IMR-90 (cell line): ENCODE measurements around the gene ZC3H15. TPM values are rescaled to one million over a fixed set of nuclear protein-coding genes. Genes with fewer than 3 reads are reported as not detected.

Experiments used
- ATAC-seq: fragments of 200-7000 bp; cut with Tn5 transposase; 2 replicates; pipeline ENCODE4 v1.9.1; 2020; ENCODE audit warnings: low read depth, mild to moderate bottlenecking, moderate library complexity
- BruUV-seq: library from RNA; stranded (reverse); fragments of 400-500 nt; replicated peaks from 2 replicates; lab custom pipeline; 2021; lab: Mats Ljungman, UMichigan
- CTCF ChIA-PET: fragments of 300-600 bp; formaldehyde crosslinking; extraction: SDS; loops from one replicate; lab custom pipeline; 2021; ENCODE audit warnings: antibody characterized with exemption; lab: Yijun Ruan, JAX
- POLR2A ChIA-PET: fragments of 300-600 bp; sonication (Branson Sonifier 250); formaldehyde crosslinking; loops from one replicate; lab custom pipeline; 2022; ENCODE audit warnings: antibody characterized with exemption; ENCODE audit not compliant: unreplicated experiment; lab: Charles Lee
- DNase-seq: peaks from one replicate; pipeline ENCODE4 v3.0.0; 2013
- H2AFZ ChIP-seq: replicated peaks from 2 replicates; pipeline ENCODE3; 2013; ENCODE audit warnings: low read length, mild to moderate bottlenecking; ENCODE audit not compliant: poor library complexity
- H2AK5ac ChIP-seq: 2 replicates; pipeline ENCODE4 v1.6.1; 2013; ENCODE audit warnings: low read depth, low read length, inconsistent platforms
- H2AK9ac ChIP-seq: replicated peaks from 2 replicates; pipeline ENCODE3; 2013; ENCODE audit warnings: mild to moderate bottlenecking, low read depth, low read length, moderate library complexity; ENCODE audit not compliant: poor library complexity
- H2BK120ac ChIP-seq: 2 replicates; pipeline ENCODE4 v1.6.1; 2013; ENCODE audit warnings: low read depth, low read length, inconsistent platforms
- H2BK15ac ChIP-seq: 3 replicates; pipeline ENCODE4 v1.6.1; 2013; ENCODE audit warnings: low read depth, low read length, inconsistent platforms
- H2BK20ac ChIP-seq: 2 replicates; pipeline ENCODE4 v1.6.1; 2013; ENCODE audit warnings: low read depth, mild to moderate bottlenecking, inconsistent platforms, low read length, moderate library complexity
- H2BK5ac ChIP-seq: 2 replicates; pipeline ENCODE4 v1.6.1; 2013; ENCODE audit warnings: mild to moderate bottlenecking, low read depth, low read length, inconsistent platforms; ENCODE audit not compliant: poor library complexity, severe bottlenecking
- H3K14ac ChIP-seq: replicated peaks from 2 replicates; pipeline ENCODE4 v1.6.1; 2013; ENCODE audit warnings: low read depth, low read length, inconsistent platforms
- H3K18ac ChIP-seq: 2 replicates; pipeline ENCODE4 v1.6.1; 2013; ENCODE audit warnings: low read depth, low read length, control low read depth
- H3K23ac ChIP-seq: 2 replicates; pipeline ENCODE4 v1.6.1; 2013; ENCODE audit warnings: low read depth, low read length, inconsistent platforms
- H3K27ac ChIP-seq: 2 replicates; pipeline ENCODE4 v1.5.1; 2013; ENCODE audit warnings: mild to moderate bottlenecking, control low read depth, low read length; ENCODE audit not compliant: insufficient read depth
- H3K27me3 ChIP-seq: 2 replicates; pipeline ENCODE4 v1.6.1; 2013; ENCODE audit warnings: low read length; ENCODE audit not compliant: control insufficient read depth, insufficient read depth
- H3K36me3 ChIP-seq: 2 replicates; pipeline ENCODE4 v1.6.1; 2013; ENCODE audit warnings: low read length, mixed read lengths; ENCODE audit not compliant: control insufficient read depth, insufficient read depth
- H3K4ac ChIP-seq: 2 replicates; pipeline ENCODE4 v1.6.1; 2013; ENCODE audit warnings: low read depth, low read length, inconsistent platforms
- H3K4me1 ChIP-seq: 2 replicates; pipeline ENCODE4 v1.6.1; 2013; ENCODE audit warnings: low read length, mixed read lengths; ENCODE audit not compliant: control insufficient read depth, insufficient read depth
- H3K4me2 ChIP-seq: 2 replicates; pipeline ENCODE4 v1.6.1; 2013; ENCODE audit warnings: low read depth, mild to moderate bottlenecking, control low read depth, low read length, moderate library complexity
- H3K4me3 ChIP-seq: 2 replicates; pipeline ENCODE4 v1.5.1; 2013; ENCODE audit warnings: low read depth, mild to moderate bottlenecking, control low read depth, low read length, moderate library complexity; ENCODE audit not compliant: insufficient read depth
- H3K56ac ChIP-seq: 2 replicates; pipeline ENCODE4 v1.6.1; 2013; ENCODE audit warnings: low read length, inconsistent platforms; ENCODE audit not compliant: insufficient read depth; ENCODE audit errors: extremely low read depth
- H3K79me1 ChIP-seq, 2 experiments: 2 replicates each; pipeline ENCODE4 v1.6.1; 2013; ENCODE audit warnings: low read length in 2 of 2, inconsistent platforms in 1 of 2, low read depth in 1 of 2
- H3K9ac ChIP-seq: 2 replicates; pipeline ENCODE4 v1.6.1; 2013; ENCODE audit warnings: low read depth, low read length, control low read depth
- H3K9me1 ChIP-seq: 2 replicates; pipeline ENCODE4 v1.6.1; 2013; ENCODE audit warnings: low read length, inconsistent platforms; ENCODE audit not compliant: insufficient read depth
- H3K9me3 ChIP-seq: 2 replicates; pipeline ENCODE4 v1.6.1; 2013; ENCODE audit warnings: low read length; ENCODE audit not compliant: control insufficient read depth, insufficient read depth
- H4K20me1 ChIP-seq: 2 replicates; pipeline ENCODE4 v1.6.1; 2013; ENCODE audit warnings: low read length, inconsistent platforms; ENCODE audit not compliant: insufficient read depth
- H4K5ac ChIP-seq: 2 replicates; pipeline ENCODE4 v1.6.1; 2013; ENCODE audit warnings: mild to moderate bottlenecking, low read depth, low read length, control low read depth
- H4K8ac ChIP-seq, 2 experiments: 2 replicates each; pipeline ENCODE4 v1.6.1; 2013; ENCODE audit warnings: low read depth in 2 of 2, low read length in 2 of 2, control low read depth in 1 of 2, inconsistent platforms in 1 of 2
- H4K91ac ChIP-seq: 2 replicates; pipeline ENCODE4 v1.6.1; 2013; ENCODE audit warnings: low read depth, low read length, inconsistent platforms; ENCODE audit not compliant: insufficient read depth
- BHLHE40 ChIP-seq: fragments of 150-350 bp; IDR thresholded peaks from 2 replicates; pipeline ENCODE4 v1.6.1; 2016; ENCODE audit warnings: mild to moderate bottlenecking, low read depth, low read length
- CEBPB ChIP-seq: IDR thresholded peaks from 2 replicates; pipeline ENCODE4 v1.6.1; 2012; ENCODE audit warnings: low read depth, low read length, improper control_type of control experiment
- MAZ ChIP-seq: IDR thresholded peaks from 2 replicates; pipeline ENCODE4 v1.6.1; 2012; ENCODE audit warnings: low read depth, mild to moderate bottlenecking, low read length, improper control_type of control experiment, moderate library complexity, borderline replicate concordance
- MXI1 ChIP-seq: IDR thresholded peaks from 2 replicates; pipeline ENCODE4 v1.6.1; 2012; ENCODE audit warnings: low read depth, mild to moderate bottlenecking, low read length, moderate library complexity, borderline replicate concordance
- NFE2L2 ChIP-seq: fragments of 150-350 bp; IDR thresholded peaks from 2 replicates; pipeline ENCODE4 v1.6.1; 2016; ENCODE audit warnings: low read depth, mild to moderate bottlenecking, low read length
- POLR2A ChIP-seq: IDR thresholded peaks from 2 replicates; pipeline ENCODE4 v1.6.1; 2012; ENCODE audit warnings: mild to moderate bottlenecking, low read depth, low read length
- RAD21 ChIP-seq: IDR thresholded peaks from 2 replicates; pipeline ENCODE4 v1.6.1; 2012; ENCODE audit warnings: low read length, improper control_type of control experiment
- RCOR1 ChIP-seq: IDR thresholded peaks from 2 replicates; pipeline ENCODE4 v1.6.1; 2012; ENCODE audit warnings: mild to moderate bottlenecking, low read length, improper control_type of control experiment; ENCODE audit not compliant: insufficient replicate concordance
- RFX5 ChIP-seq: IDR thresholded peaks from 2 replicates; pipeline ENCODE4 v1.8.0; 2012; ENCODE audit warnings: low read depth, mild to moderate bottlenecking, low read length, moderate library complexity
- SMC3 ChIP-seq: fragments of 150-350 bp; IDR thresholded peaks from 2 replicates; pipeline ENCODE4 v1.6.1; 2016; ENCODE audit warnings: low read depth, mild to moderate bottlenecking, antibody characterized with exemption, low read length, moderate library complexity
- USF2 ChIP-seq: fragments of 150-350 bp; IDR thresholded peaks from 2 replicates; pipeline ENCODE4 v1.6.1; 2017; ENCODE audit warnings: mild to moderate bottlenecking, antibody characterized with exemption, low read length, low read depth
- WGBS, 2 experiments: methylation state at CpG; one replicate each; pipeline versions ENCODE4 v1.1.5 to v1.1.7; 2013; ENCODE audit warnings: missing lambda C conversion rate in 2 of 2; ENCODE audit not compliant: insufficient read length in 1 of 2; ENCODE audit errors: extremely low coverage in 2 of 2; 5-methylcytosine and 5-hydroxymethylcytosine counted together
- dilution Hi-C: fragments of 300-500 bp; cut with HindIII; formaldehyde crosslinking; loops from one replicate; pipeline ENCODE4 v1.14.3; 2018; ENCODE audit warnings: low sequenced_read_pairs; ENCODE audit not compliant: unreplicated experiment
- in situ Hi-C: fragments of 300-500 bp; cut with MboI; formaldehyde crosslinking; loops from 3 replicates; pipeline ENCODE4 v1.14.3; 2019; ENCODE audit warnings: low sequenced_read_pairs, inconsistent platforms, mixed read lengths
- intact Hi-C: fragments of 100-400 bp; cut with micrococcal nuclease; formaldehyde crosslinking; loops from 2 replicates; pipeline ENCODE4 v1.10.0; 2022
- polyA plus RNA-seq, 3 experiments: library from polyadenylated mRNA; depleted of rRNA; stranded (reverse); fragments of >200 nt; gene quantifications; 2 replicates each; pipeline ENCODE4 v1.2.3, GENCODE V29; 2012; ENCODE audit warnings: low replicate concordance in 1 of 3
- total RNA-seq: library from RNA; depleted of rRNA; stranded (reverse); fragments of >200 nt; gene quantifications from 2 replicates; pipeline ENCODE4 v1.2.3, GENCODE V29; 2012

ZC3H15 gene
- total and polyA plus RNA-seq, 2 of the 4 experiments (the other 2 are of a cell fraction) = 22.9 to 47.4 TPM

GRCh38 chr2:186457908-186458307, 28.2 kb upstream of the ZC3H15 start:
- Histone ChIP-seq H3K4me1 (no peaks in the 10 kb centered on the region), H2AFZ (no peak overlapping the region), H3K9me3 (no peaks in the 10 kb centered on the region), H3K18ac (no peak overlapping the region), H3K9me1 (no peaks in the 10 kb centered on the region), H2BK120ac (no peak overlapping the region), H3K36me3 (no peaks in the 10 kb centered on the region), H3K79me1 (no peaks in the 10 kb centered on the region), H3K23ac (no peak overlapping the region), H3K9ac (no peak overlapping the region), H2BK15ac (no peak overlapping the region), H3K14ac (no peak overlapping the region), H2BK5ac (no peak overlapping the region), H3K4ac (no peak overlapping the region; the same call in 1 of the 2 replicates), H4K8ac (no peak overlapping the region), H3K27me3 (no peaks in the 10 kb centered on the region; the same call in 1 of the 2 replicates), H3K27ac (no peak overlapping the region), H2AK9ac (no peak overlapping the region), H4K5ac (no peak overlapping the region), H2BK20ac (no peak overlapping the region), H3K56ac (no peak overlapping the region), H4K20me1 (no peaks in the 10 kb centered on the region), H4K91ac (no peak overlapping the region), H2AK5ac (no peak overlapping the region), H3K4me2 (no peak overlapping the region), H3K4me3 (no peak overlapping the region)
- DNase-seq = no peak
- dilution Hi-C loops (no loop called here), intact Hi-C loops (no loop called here), in situ Hi-C loops (no loop called here)
- no peak for ATAC-seq
- CTCF ChIA-PET = interaction anchor here (0.5 kb wide), 1 partner anchor 16 kb away, joined by 3 read pairs; no protein-coding TSS in a partner anchor
- POLR2A ChIA-PET = no interaction called here
- TF ChIP-seq RCOR1 = no peak
- TF ChIP-seq SMC3 = no peak
- no peak for TF ChIP-seq RAD21
- TF ChIP-seq MAZ = no peak
- no peak for TF ChIP-seq MXI1
- TF ChIP-seq CEBPB = no peak
- no peak for TF ChIP-seq USF2
- no peak for TF ChIP-seq NFE2L2
- TF ChIP-seq RFX5 = no peak
- no peak for TF ChIP-seq POLR2A
- no peak for TF ChIP-seq BHLHE40
- 100% methylated on average over 2 of the region's 3 CpGs; no CpG with 5 or more reads in 1 of the 2 experiments for WGBS, 2 experiments
- BruUV-seq = no TSS peak
